ENCODE results near the gene NINJ2.

GRCh38 chr12:556498-556897, 106.7 kb downstream of the NINJ2 start:
- no peak for TF ChIP-seq CTCF (IDR thresholded peaks at IDR 0.05)
- TF ChIP-seq POLR2A (IDR thresholded peaks at IDR 0.05): no peak
